Measurements from ENCODE around the gene CRYBB3. TPM values are rescaled to one million over a fixed set of nuclear protein-coding genes. Genes with fewer than 3 reads are reported as not detected.
A peak's percentile ranks its signal among the peaks of the same experiment; 100 is the strongest.

CRYBB3 gene
- total RNA-seq, 1 experiment from 2014 or later = 0.39 TPM

DNA sequence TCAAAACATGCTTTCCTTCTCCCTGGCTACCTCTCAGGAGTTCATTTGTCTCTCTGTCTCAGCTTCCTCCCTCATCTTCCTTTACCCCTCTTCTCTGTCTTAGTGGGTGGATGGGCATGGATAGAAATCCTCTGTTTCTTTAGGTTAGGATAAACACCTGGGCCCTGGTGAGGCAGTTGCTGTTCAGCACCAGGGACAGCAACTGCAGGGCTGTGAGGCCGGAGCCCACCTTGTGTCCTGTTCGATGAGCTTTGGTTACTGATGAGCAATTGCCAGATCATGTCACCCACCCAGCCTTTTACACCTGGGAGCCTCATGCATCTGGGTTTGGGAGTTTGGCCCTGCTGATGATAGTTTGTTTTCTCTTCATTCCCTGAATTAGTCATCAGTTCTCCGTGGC lies 6.1 kb upstream of the CRYBB3 start:
- H3K4me3 Mint-ChIP-seq = no peak overlapping the region
- no peak overlapping the region for H2AFZ ChIP-seq (ENCODE audit: low read length)
- H2BK120ac ChIP-seq (ENCODE audit: low read depth, low read length, poor library complexity, severe bottlenecking) = no peak overlapping the region
- no peak overlapping the region for H4K8ac ChIP-seq (replicated peaks; ENCODE audit: insufficient read length, low read depth, low read length)
- H3K4ac ChIP-seq (ENCODE audit: low read depth, low read length) = no peak overlapping the region
- no peak overlapping the region for H4K5ac ChIP-seq (ENCODE audit: insufficient read length, low read depth, low read length)
- no peaks in the 10 kb centered on the region for H3K4me1 Mint-ChIP-seq
- H3K79me1 ChIP-seq (ENCODE audit: insufficient read depth, low read depth, low read length, poor library complexity, severe bottlenecking) = no peaks in the 10 kb centered on the region
- no peak overlapping the region for H4K91ac ChIP-seq (ENCODE audit: insufficient read length, low read depth, low read length)
- no peak overlapping the region for H3K23ac ChIP-seq (ENCODE audit: insufficient read length, low read depth, low read length)
- peaks cover 0 to 3% of the 10 kb centered on the region in 2 experiments; a peak in 3 of 5 replicates for H3K9me3 Mint-ChIP-seq
- H2BK15ac ChIP-seq (ENCODE audit: low read depth, low read length) = no peak overlapping the region
- peaks cover 18 to 37% (median 31%) of the 10 kb centered on the region in 3 experiments; a peak in 6 of 7 replicates for H3K36me3 Mint-ChIP-seq (ENCODE audit: insufficient read depth in 1 of 3, low read depth in 3 of 3)
- H4K20me1 ChIP-seq (ENCODE audit: control insufficient read depth, insufficient read depth, insufficient read length) = no peaks in the 10 kb centered on the region
- no peak overlapping the region for H3K4me2 ChIP-seq (ENCODE audit: insufficient read depth, insufficient read length, low read length)
- H3K18ac ChIP-seq (ENCODE audit: insufficient read length, low read depth, low read length) = no peak overlapping the region
- no peak overlapping the region for H2AK5ac ChIP-seq (ENCODE audit: insufficient read length, low read length)
- H3T11ph ChIP-seq (ENCODE audit: low read length) = no peak overlapping the region
- H3K56ac ChIP-seq (ENCODE audit: insufficient read length, low read depth, low read length) = no peak overlapping the region
- no peaks in the 10 kb centered on the region for H3K9me3 ChIP-seq (ENCODE audit: control insufficient read depth, low read depth, low read length)
- no peak overlapping the region for H3K27ac Mint-ChIP-seq
- H3K27ac ChIP-seq (ENCODE audit: insufficient read length, low read depth, low read length) = no peak overlapping the region
- H3K23me2 ChIP-seq (ENCODE audit: insufficient read length, low read depth, low read length, poor library complexity, severe bottlenecking) = no peaks in the 10 kb centered on the region
- no peaks in the 10 kb centered on the region for H3K79me2 ChIP-seq (ENCODE audit: insufficient read depth, low read length)
- H2BK5ac ChIP-seq (ENCODE audit: insufficient read length, low read length) = no peak overlapping the region
- no peak overlapping the region for H2BK20ac ChIP-seq (ENCODE audit: low read depth, low read length, poor library complexity, severe bottlenecking)
- H3K4me1 ChIP-seq (ENCODE audit: insufficient read depth, low read length) = no peaks in the 10 kb centered on the region
- WGBS (ENCODE audit: extremely low coverage, insufficient read length, low lambda C conversion rate) = no CpG with 5 or more reads among the region's 3 CpGs
- H3K9ac ChIP-seq (ENCODE audit: extremely low read depth, insufficient read length, low read length) = no peak overlapping the region
- H3K27me3 ChIP-seq (ENCODE audit: insufficient read depth, low read length) = no peaks in the 10 kb centered on the region
- no peaks in the 10 kb centered on the region for H3K27me3 Mint-ChIP-seq (ENCODE audit: low read depth)
- no peak overlapping the region for H3K14ac ChIP-seq (ENCODE audit: insufficient read depth, low read length)
- H2BK12ac ChIP-seq (ENCODE audit: insufficient read length, low read depth, low read length) = no peak overlapping the region
- TF ChIP-seq, protein P1, sequence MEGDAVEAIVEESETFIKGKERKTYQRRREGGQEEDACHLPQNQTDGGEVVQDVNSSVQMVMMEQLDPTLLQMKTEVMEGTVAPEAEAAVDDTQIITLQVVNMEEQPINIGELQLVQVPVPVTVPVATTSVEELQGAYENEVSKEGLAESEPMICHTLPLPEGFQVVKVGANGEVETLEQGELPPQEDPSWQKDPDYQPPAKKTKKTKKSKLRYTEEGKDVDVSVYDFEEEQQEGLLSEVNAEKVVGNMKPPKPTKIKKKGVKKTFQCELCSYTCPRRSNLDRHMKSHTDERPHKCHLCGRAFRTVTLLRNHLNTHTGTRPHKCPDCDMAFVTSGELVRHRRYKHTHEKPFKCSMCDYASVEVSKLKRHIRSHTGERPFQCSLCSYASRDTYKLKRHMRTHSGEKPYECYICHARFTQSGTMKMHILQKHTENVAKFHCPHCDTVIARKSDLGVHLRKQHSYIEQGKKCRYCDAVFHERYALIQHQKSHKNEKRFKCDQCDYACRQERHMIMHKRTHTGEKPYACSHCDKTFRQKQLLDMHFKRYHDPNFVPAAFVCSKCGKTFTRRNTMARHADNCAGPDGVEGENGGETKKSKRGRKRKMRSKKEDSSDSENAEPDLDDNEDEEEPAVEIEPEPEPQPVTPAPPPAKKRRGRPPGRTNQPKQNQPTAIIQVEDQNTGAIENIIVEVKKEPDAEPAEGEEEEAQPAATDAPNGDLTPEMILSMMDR (conservative IDR thresholded peaks at IDR 0.05) = no peak
- peak; percentile 45 for DNase-seq

All from H9 (cell line).